Loucy (cell line): ENCODE data around the gene SLC6A9.

ENCODE experiments used
- H2AFZ ChIP-seq: fragments of 200-600 bp; sonication (generic); 2 replicates; pipeline ENCODE4 v1.6.0; 2016; ENCODE audit warnings: antibody characterized with exemption, mild to moderate bottlenecking, low read length, moderate library complexity
- H3F3A ChIP-seq: fragments of 200-600 bp; 2 replicates; pipeline ENCODE4 v1.6.0; 2016; ENCODE audit warnings: antibody characterized with exemption, low read depth, mild to moderate bottlenecking
- H3K27me3 ChIP-seq: fragments of 200-600 bp; sonication (generic); 2 replicates; pipeline ENCODE4 v1.6.1; 2014; ENCODE audit warnings: low read length, mild to moderate bottlenecking; ENCODE audit not compliant: insufficient read depth, poor library complexity, severe bottlenecking
- H3K36me3 ChIP-seq: fragments of 200-600 bp; sonication (generic); 2 replicates; pipeline ENCODE4 v1.6.1; 2016; ENCODE audit warnings: low read length; ENCODE audit not compliant: insufficient read depth
- H3K4me1 ChIP-seq: fragments of 200-600 bp; sonication (generic); 2 replicates; pipeline ENCODE4 v1.5.1; 2014; ENCODE audit warnings: low read length, mild to moderate bottlenecking; ENCODE audit not compliant: insufficient read depth, poor library complexity, severe bottlenecking
- H3K4me2 ChIP-seq: fragments of 200-600 bp; sonication (generic); 2 replicates; pipeline ENCODE4 v1.6.0; 2014; ENCODE audit warnings: antibody characterized with exemption, low read length, low read depth, mild to moderate bottlenecking; ENCODE audit not compliant: poor library complexity, severe bottlenecking
- H3K4me3 ChIP-seq: fragments of 200-600 bp; sonication (generic); 2 replicates; pipeline ENCODE4 v1.5.1; 2014; ENCODE audit warnings: low read length, mild to moderate bottlenecking, mixed read lengths; ENCODE audit not compliant: poor library complexity, severe bottlenecking
- H3K79me2 ChIP-seq: fragments of 200-600 bp; sonication (generic); 2 replicates; pipeline ENCODE4 v1.6.1; 2014; ENCODE audit warnings: low read length; ENCODE audit not compliant: insufficient read depth
- H3K9ac ChIP-seq: fragments of 200-600 bp; sonication (generic); 2 replicates; pipeline ENCODE4 v1.6.0; 2014; ENCODE audit warnings: mild to moderate bottlenecking, low read depth, low read length, moderate library complexity; ENCODE audit not compliant: poor library complexity, severe bottlenecking
- H3K9me2 ChIP-seq: fragments of 200-600 bp; sonication (generic); replicated peaks from 2 replicates; pipeline ENCODE4 v1.6.1; 2016; ENCODE audit warnings: low read depth, low read length, mixed read lengths
- H3K9me3 ChIP-seq: fragments of 200-600 bp; sonication (generic); 2 replicates; pipeline ENCODE4 v1.6.1; 2014; ENCODE audit warnings: mild to moderate bottlenecking, antibody characterized with exemption, low read length, low read depth; ENCODE audit not compliant: insufficient read depth
- H4K20me1 ChIP-seq: fragments of 200-600 bp; sonication (generic); 2 replicates; pipeline ENCODE4 v1.6.0; 2014; ENCODE audit warnings: antibody characterized with exemption, low read length, mild to moderate bottlenecking; ENCODE audit not compliant: insufficient read depth, poor library complexity, severe bottlenecking
- CTCF ChIP-seq: fragments of 200-600 bp; sonication (generic); conservative IDR thresholded peaks from 2 replicates; pipeline ENCODE4 v1.5.1; 2014; ENCODE audit warnings: mild to moderate bottlenecking, antibody characterized with exemption, low read length
- EZH2phosphoT487 ChIP-seq: fragments of 200-600 bp; IDR thresholded peaks from 2 replicates; pipeline ENCODE4 v1.6.1; 2018; ENCODE audit warnings: antibody characterized with exemption, mild to moderate bottlenecking, moderate library complexity, borderline replicate concordance

The SLC6A9 gene

DNA sequence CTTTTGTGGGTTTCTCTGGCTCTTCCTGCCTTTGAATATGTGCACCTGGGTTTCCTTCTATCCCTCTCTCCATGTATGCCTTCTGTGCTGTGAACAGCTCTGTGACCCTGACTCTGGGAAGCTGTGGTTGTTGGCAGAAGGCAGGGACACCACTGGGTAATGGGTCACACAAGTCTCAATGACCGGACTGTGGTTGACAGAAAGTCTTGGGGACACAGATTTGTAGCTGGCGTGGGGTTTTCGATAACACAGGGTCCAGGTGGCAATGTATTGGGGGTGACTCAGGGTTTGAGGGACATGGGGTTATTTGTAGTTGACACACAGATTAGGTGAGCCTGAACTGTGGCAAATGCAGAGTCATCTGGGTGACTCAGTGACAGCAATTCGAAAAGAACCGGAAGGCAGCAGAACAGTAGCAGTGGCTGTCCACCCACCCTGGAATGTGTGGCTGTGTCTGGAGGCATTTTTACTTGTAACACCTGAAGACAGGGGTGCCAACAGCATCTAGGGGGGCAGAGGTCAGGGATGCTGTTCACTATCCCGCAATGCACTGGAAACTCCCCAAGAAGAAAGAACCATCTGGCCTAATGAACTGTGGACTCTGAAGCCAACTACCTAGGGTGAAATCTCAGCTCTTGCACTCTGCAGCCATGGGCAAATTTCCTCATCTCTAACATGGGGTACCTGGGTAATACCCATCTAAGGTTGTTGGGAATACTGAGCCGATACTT, 13.0 kb upstream of the SLC6A9 start:
- Histone ChIP-seq H3K36me3 (no peaks in the 10 kb centered on the region), H3K9me3 (no peaks in the 10 kb centered on the region), H2AFZ (no peak overlapping the region), H3K27me3 (no peaks in the 10 kb centered on the region), H3K4me2 (no peak overlapping the region), H3K4me1 (peaks cover 12% of the 10 kb centered on the region), H4K20me1 (no peaks in the 10 kb centered on the region), H3K79me2 (no peaks in the 10 kb centered on the region), H3K4me3 (no peak overlapping the region), H3F3A (no peaks in the 10 kb centered on the region), H3K9ac (no peak overlapping the region), H3K9me2 (no peaks in the 10 kb centered on the region)
- TF ChIP-seq EZH2phosphoT487 (no peak), CTCF (no peak)

GRCh38 chr1:44043176-44044070, 12.2 kb upstream of the SLC6A9 start:
- Histone ChIP-seq H3K9ac (no peak overlapping the region), H3K4me2 (no peak overlapping the region), H3K9me2 (no peaks in the 10 kb centered on the region), H3K36me3 (no peaks in the 10 kb centered on the region), H4K20me1 (no peaks in the 10 kb centered on the region), H3K27me3 (no peaks in the 10 kb centered on the region), H3K79me2 (no peaks in the 10 kb centered on the region), H3K4me1 (peaks cover 7% of the 10 kb centered on the region), H3F3A (no peaks in the 10 kb centered on the region), H3K4me3 (no peak overlapping the region), H2AFZ (no peak overlapping the region), H3K9me3 (no peaks in the 10 kb centered on the region)
- TF ChIP-seq CTCF = no peak
- TF ChIP-seq EZH2phosphoT487 = no peak

DNA sequence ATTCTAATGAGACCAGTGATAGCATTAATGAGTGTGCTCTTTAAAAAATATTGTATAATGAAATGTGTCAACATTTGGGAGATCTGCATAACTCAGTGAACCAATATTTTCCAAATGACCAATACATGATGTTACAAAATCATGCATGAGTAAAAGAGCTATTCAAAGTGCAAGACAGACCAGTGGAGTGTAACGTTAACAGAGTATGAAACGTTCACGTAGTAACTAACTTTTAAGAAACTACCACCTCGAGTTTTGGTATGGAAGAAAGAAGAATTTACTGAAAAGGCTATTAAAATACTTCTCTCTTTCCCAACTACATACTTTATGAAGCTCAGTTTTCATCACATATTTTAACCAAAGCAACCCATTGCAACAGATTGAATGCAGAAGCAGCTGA, 9.6 kb upstream of the SLC6A9 start:
- H3K9me2 ChIP-seq = no peaks in the 10 kb centered on the region
- H3K9ac ChIP-seq = no peak overlapping the region
- no peaks in the 10 kb centered on the region for H3K36me3 ChIP-seq
- H4K20me1 ChIP-seq = no peaks in the 10 kb centered on the region
- no peaks in the 10 kb centered on the region for H3K4me1 ChIP-seq
- H3K9me3 ChIP-seq = no peaks in the 10 kb centered on the region
- H3K4me3 ChIP-seq = no peak overlapping the region
- H3K4me2 ChIP-seq = no peak overlapping the region
- H3F3A ChIP-seq = no peaks in the 10 kb centered on the region
- TF ChIP-seq CTCF (no peak), EZH2phosphoT487 (no peak)
- H2AFZ ChIP-seq = no peak overlapping the region
- H3K79me2 ChIP-seq = no peaks in the 10 kb centered on the region
- no peaks in the 10 kb centered on the region for H3K27me3 ChIP-seq
